SH-SY5Y (cell line): ENCODE results near the gene BCORL1.

Source experiments
- GATA2 ChIP-seq: IDR thresholded peaks from 2 replicates; pipeline ENCODE4 v1.6.1; 2011; ENCODE audit warnings: mild to moderate bottlenecking, low read depth, low read length
- GATA3 ChIP-seq: IDR thresholded peaks from 2 replicates; pipeline ENCODE4 v1.6.1; 2011; ENCODE audit warnings: low read depth, mild to moderate bottlenecking, low read length, moderate library complexity

- TF ChIP-seq GATA3, result no peak
- no peak for TF ChIP-seq GATA2
These were observed 51.7 kb downstream of the BCORL1 start for GRCh38 chrX:130034178-130034577.
